K562 (cell line): Measurements from ENCODE around the gene GMNN. TPM values are rescaled to one million over a fixed set of nuclear protein-coding genes. Genes with fewer than 3 reads are reported as not detected.

Source experiments
- DPF2 ChIP-seq: fragments of 450-650 bp; IDR thresholded peaks from 2 replicates; pipeline ENCODE4 v1.6.1; 2016
- ETV1 ChIP-seq: fragments of 450-650 bp; conservative IDR thresholded peaks from 2 replicates; pipeline ENCODE4 v1.6.1; 2016; ENCODE audit warnings: missing genetic modification characterization, control low read depth, low read depth, missing compliant biosample characterization
- ETV5 ChIP-seq: sonication (generic); formaldehyde crosslinking; IDR thresholded peaks from 2 replicates; pipeline ENCODE4 v1.4.0; 2020; ENCODE audit warnings: low read depth, mild to moderate bottlenecking, missing genetic modification reagents
- FOSL1 ChIP-seq: fragments of 200-800 bp; sonication (Bioruptor generic); conservative IDR thresholded peaks from 2 replicates; pipeline ENCODE4 v1.6.1; 2016; ENCODE audit warnings: missing genetic modification characterization, missing compliant biosample characterization
- FOXJ3 ChIP-seq: sonication (generic); formaldehyde crosslinking; IDR thresholded peaks from 2 replicates; pipeline ENCODE4 v1.4.0; 2020; ENCODE audit warnings: mild to moderate bottlenecking, missing genetic modification reagents
- FOXK1 ChIP-seq: sonication (generic); formaldehyde crosslinking; IDR thresholded peaks from 2 replicates; pipeline ENCODE4 v1.8.0; 2022; ENCODE audit warnings: missing genetic modification reagents, mild to moderate bottlenecking, borderline replicate concordance
- GABPB1 ChIP-seq: sonication (generic); formaldehyde crosslinking; IDR thresholded peaks from 2 replicates; pipeline ENCODE4 v1.8.0; 2022; ENCODE audit warnings: mild to moderate bottlenecking, missing genetic modification reagents
- HMGN3 ChIP-seq: IDR thresholded peaks from 2 replicates; pipeline ENCODE4 v1.6.1; 2011; ENCODE audit warnings: borderline replicate concordance, low read depth, mild to moderate bottlenecking, mixed read lengths, low read length; ENCODE audit not compliant: insufficient read length; ENCODE audit errors: extremely low read depth
- MECOM ChIP-seq: fragments of 250-450 bp; sonication (Bioruptor Pico); IDR thresholded peaks from 2 replicates; pipeline ENCODE4 v1.8.0; 2022; ENCODE audit warnings: inconsistent platforms
- MEF2D ChIP-seq: conservative IDR thresholded peaks from 2 replicates; pipeline ENCODE4 v1.6.1; 2016; ENCODE audit warnings: low read depth, missing genetic modification characterization, missing compliant biosample characterization
- PCBP1 ChIP-seq: fragments of 200-400 bp; formaldehyde crosslinking; IDR thresholded peaks from 2 replicates; pipeline ENCODE4 v1.6.1; 2018; ENCODE audit warnings: mild to moderate bottlenecking, low read depth, low read length; ENCODE audit not compliant: poor library complexity, severe bottlenecking
- TRIM28 ChIP-seq: fragments of 450-650 bp; IDR thresholded peaks from 2 replicates; pipeline ENCODE4 v1.6.1; 2017
- ZC3H11A ChIP-seq: IDR thresholded peaks from 2 replicates; pipeline ENCODE4 v1.6.1; 2012; ENCODE audit warnings: low read depth, low read length, improper control_type of control experiment
- ZNF12 ChIP-seq: sonication (generic); formaldehyde crosslinking; IDR thresholded peaks from 2 replicates; pipeline ENCODE4 v1.4.0; 2020; ENCODE audit warnings: mild to moderate bottlenecking, missing genetic modification reagents
- ZNF23 ChIP-seq: fragments of 250-450 bp; sonication (Bioruptor Pico); IDR thresholded peaks from 2 replicates; pipeline ENCODE4 v1.4.0; 2020; ENCODE audit warnings: mild to moderate bottlenecking
- ZNF561 ChIP-seq: fragments of 450-650 bp; formaldehyde crosslinking; conservative IDR thresholded peaks from 2 replicates; pipeline ENCODE4 v1.4.0; 2020; ENCODE audit warnings: mild to moderate bottlenecking, moderate library complexity
- ZNF583 ChIP-seq: fragments of 250-450 bp; sonication (Bioruptor Pico); IDR thresholded peaks from 2 replicates; pipeline ENCODE4 v1.4.0; 2020
- ZNF644 ChIP-seq: fragments of 200-800 bp; sonication (Bioruptor generic); IDR thresholded peaks from 2 replicates; pipeline ENCODE4 v1.6.1; 2016; ENCODE audit warnings: low read depth, missing genetic modification characterization, missing compliant biosample characterization
- ZNF695 ChIP-seq: fragments of 450-650 bp; formaldehyde crosslinking; IDR thresholded peaks from 2 replicates; pipeline ENCODE4 v1.4.0; 2020; ENCODE audit warnings: mild to moderate bottlenecking, moderate library complexity
- polyA plus RNA-seq, 8 experiments: library from polyadenylated mRNA; depleted of rRNA in 4 of 8; stranded (reverse) in 5 of 8; unstranded in 3 of 8; fragments of >200 nt; fragmentation: Nextera tagmentation in 2 of 8; fragmentation: Illumina TruSeq in 1 of 8; extraction: Ambion mirVana in 2 of 8; extraction: Trizol in 1 of 8; gene quantifications; 2 replicates each; pipeline versions ENCODE4 v1.2.1 to v1.2.3, GENCODE V29; 2011 to 2014; ENCODE audit warnings: inconsistent platforms in 1 of 8, missing spikeins in 1 of 8
- total RNA-seq, 7 experiments: library from RNA; depleted of rRNA in 6 of 7; stranded (reverse); fragments of >200 nt in 6 of 7; fragmentation: Illumina TruSeq in 2 of 7; extraction: Trizol in 2 of 7; gene quantifications; 2 replicates each; pipeline versions ENCODE4 v1.2.1 to v1.2.3, GENCODE V29; 2011 to 2021; ENCODE audit warnings: low replicate concordance in 1 of 7
- TF ChIP-seq, protein P1 (sequence below): fragments of 450-650 bp; IDR thresholded peaks from 2 replicates; pipeline ENCODE4 v1.6.1; 2016; ENCODE audit warnings: low read depth, mild to moderate bottlenecking, moderate library complexity
- TF ChIP-seq, protein P2 (sequence below), 3 experiments: fragments of 200-800 bp in 1 of 3; fragments of 250-450 bp in 1 of 3; fragments of 450-650 bp in 1 of 3; sonication (Bioruptor Pico) in 1 of 3; sonication (Bioruptor generic) in 1 of 3; formaldehyde crosslinking in 1 of 3; IDR thresholded peaks; 2 replicates each; pipeline versions ENCODE4 v1.6.1 to v1.8.0; 2016 to 2022; ENCODE audit warnings: mild to moderate bottlenecking in 2 of 3, missing genetic modification characterization in 2 of 3, missing compliant biosample characterization in 1 of 3, moderate library complexity in 1 of 3
- TF ChIP-seq, protein P3 (sequence below): fragments of 250-450 bp; sonication (Bioruptor Pico); IDR thresholded peaks from 2 replicates; pipeline ENCODE4 v1.6.1; 2021; ENCODE audit warnings: mild to moderate bottlenecking

Gene GMNN
- total and polyA plus RNA-seq, 9 of the 15 experiments (the other 6 are each of a cell fraction or from before 2014, with no cell fraction given) = 144 to 370 (median 210) TPM

DNA sequence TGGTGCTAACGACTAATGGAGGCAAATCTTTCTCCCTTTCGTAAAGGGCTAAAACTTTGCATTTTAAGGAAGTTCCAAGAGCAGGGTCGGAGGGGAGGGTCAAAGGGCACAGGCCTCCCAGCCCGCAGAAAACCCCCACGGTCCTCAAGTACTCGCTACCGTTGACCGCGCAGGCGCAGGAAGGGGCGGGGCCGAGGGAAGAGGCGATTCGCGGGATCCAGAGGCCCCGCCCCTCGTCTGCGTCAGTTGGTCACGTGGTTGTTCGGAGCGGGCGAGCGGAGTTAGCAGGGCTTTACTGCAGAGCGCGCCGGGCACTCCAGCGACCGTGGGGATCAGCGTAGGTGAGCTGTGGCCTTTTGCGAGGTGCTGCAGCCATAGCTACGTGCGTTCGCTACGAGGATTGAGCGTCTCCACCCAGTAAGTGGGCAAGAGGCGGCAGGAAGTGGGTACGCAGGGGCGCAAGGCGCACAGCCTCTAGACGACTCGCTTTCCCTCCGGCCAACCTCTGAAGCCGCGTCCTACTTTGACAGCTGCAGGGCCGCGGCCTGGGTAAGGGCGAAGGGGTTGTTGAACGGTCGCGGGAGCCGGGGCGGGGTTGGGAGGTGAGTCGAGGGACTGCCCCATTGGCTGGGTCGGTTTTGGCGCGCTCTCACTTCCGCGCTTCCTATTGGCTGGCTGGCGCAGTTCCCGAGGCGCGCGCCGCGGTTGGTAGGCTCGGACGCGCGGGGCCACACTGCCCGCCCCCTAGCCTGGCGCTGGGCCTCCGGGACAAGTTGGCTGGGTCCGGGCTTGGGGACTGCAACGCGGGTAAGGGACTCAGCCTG, at the start of gene GMNN (continued):
- TF ChIP-seq ZC3H11A (no peak), TRIM28 (no peak), ZNF695 (CRISPR knock-in tag) (0 out of 2 replicates have a peak, but pooled peaks have one; percentile 48), ETV5 (peak; percentile 67), HMGN3 (peak; percentile 14), ZNF583 (CRISPR knock-in tag) (peak; percentile 65; the same call in 1 of the 2 replicates), ZNF644 (tag) (no peak), FOXK1 (CRISPR knock-in tag) (no peak; the same call in 1 of the 2 replicates), PCBP1 (peak; percentile 85), DPF2 (0 out of 2 replicates have a peak, but pooled peaks have one; percentile 70), FOSL1 (tag) (no peak), ETV1 (tag) (no peak; the same call in 1 of the 2 replicates), ZNF12 (CRISPR knock-in tag) (peak; percentile 84), ZNF561 (no peak), MEF2D (tag) (peak; percentile 64; the same call in 1 of the 2 replicates), MECOM (CRISPR knock-in tag) (no peak), FOXJ3 (CRISPR knock-in tag) (no peak), ZNF23 (CRISPR knock-in tag) (no peak), GABPB1 (CRISPR knock-in tag) (peak; percentile 81)
- TF ChIP-seq, protein P1, sequence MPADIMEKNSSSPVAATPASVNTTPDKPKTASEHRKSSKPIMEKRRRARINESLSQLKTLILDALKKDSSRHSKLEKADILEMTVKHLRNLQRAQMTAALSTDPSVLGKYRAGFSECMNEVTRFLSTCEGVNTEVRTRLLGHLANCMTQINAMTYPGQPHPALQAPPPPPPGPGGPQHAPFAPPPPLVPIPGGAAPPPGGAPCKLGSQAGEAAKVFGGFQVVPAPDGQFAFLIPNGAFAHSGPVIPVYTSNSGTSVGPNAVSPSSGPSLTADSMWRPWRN = no peak
- TF ChIP-seq, protein P2, sequence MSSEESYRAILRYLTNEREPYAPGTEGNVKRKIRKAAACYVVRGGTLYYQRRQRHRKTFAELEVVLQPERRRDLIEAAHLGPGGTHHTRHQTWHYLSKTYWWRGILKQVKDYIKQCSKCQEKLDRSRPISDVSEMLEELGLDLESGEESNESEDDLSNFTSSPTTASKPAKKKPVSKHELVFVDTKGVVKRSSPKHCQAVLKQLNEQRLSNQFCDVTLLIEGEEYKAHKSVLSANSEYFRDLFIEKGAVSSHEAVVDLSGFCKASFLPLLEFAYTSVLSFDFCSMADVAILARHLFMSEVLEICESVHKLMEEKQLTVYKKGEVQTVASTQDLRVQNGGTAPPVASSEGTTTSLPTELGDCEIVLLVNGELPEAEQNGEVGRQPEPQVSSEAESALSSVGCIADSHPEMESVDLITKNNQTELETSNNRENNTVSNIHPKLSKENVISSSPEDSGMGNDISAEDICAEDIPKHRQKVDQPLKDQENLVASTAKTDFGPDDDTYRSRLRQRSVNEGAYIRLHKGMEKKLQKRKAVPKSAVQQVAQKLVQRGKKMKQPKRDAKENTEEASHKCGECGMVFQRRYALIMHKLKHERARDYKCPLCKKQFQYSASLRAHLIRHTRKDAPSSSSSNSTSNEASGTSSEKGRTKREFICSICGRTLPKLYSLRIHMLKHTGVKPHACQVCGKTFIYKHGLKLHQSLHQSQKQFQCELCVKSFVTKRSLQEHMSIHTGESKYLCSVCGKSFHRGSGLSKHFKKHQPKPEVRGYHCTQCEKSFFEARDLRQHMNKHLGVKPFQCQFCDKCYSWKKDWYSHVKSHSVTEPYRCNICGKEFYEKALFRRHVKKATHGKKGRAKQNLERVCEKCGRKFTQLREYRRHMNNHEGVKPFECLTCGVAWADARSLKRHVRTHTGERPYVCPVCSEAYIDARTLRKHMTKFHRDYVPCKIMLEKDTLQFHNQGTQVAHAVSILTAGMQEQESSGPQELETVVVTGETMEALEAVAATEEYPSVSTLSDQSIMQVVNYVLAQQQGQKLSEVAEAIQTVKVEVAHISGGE (CRISPR knock-in tag; IDR thresholded peaks at IDR 0.05) = no peak
- TF ChIP-seq, protein P3, sequence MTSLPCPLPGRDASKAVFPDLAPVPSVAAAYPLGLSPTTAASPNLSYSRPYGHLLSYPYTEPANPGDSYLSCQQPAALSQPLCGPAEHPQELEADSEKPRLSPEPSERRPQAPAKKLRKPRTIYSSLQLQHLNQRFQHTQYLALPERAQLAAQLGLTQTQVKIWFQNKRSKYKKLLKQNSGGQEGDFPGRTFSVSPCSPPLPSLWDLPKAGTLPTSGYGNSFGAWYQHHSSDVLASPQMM = no peak
